Central memory CD8-positive, alpha-beta T cell (primary cell): ENCODE data around the gene RGS7.

ENCODE experiments used
- ATAC-seq: fragments of 150-1000 bp; cut with Tn5 transposase; replicated peaks from 2 replicates; pipeline ENCODE4 v1.10.0; 2022; ENCODE audit warnings: mild to moderate bottlenecking, moderate FRiP score, moderate number of reproducible peaks; ENCODE audit not compliant: poor library complexity, severe bottlenecking; ENCODE audit errors: extremely low read depth
- DNase-seq, 2 donors: peaks; one replicate each; pipeline ENCODE4 v3.0.0; 2021; ENCODE audit warnings: low spot score in 2 of 2
- H3K27ac Mint-ChIP-seq: one replicate; pipeline ENCODE4 v1.8.0; 2022; ENCODE audit warnings: low read depth, mild to moderate bottlenecking, moderate library complexity, mixed read lengths
- H3K27me3 Mint-ChIP-seq: one replicate; pipeline ENCODE4 v1.8.0; 2022; ENCODE audit warnings: mixed read lengths
- H3K36me3 Mint-ChIP-seq: one replicate; pipeline ENCODE4 v1.8.0; 2022; ENCODE audit warnings: mild to moderate bottlenecking, moderate library complexity, mixed read lengths; ENCODE audit not compliant: insufficient read depth
- H3K4me1 Mint-ChIP-seq: one replicate; pipeline ENCODE4 v1.8.0; 2022; ENCODE audit warnings: mixed read lengths
- H3K4me3 Mint-ChIP-seq: one replicate; pipeline ENCODE4 v1.8.0; 2022; ENCODE audit warnings: mild to moderate bottlenecking, moderate library complexity, mixed read lengths
- H3K9me3 Mint-ChIP-seq: one replicate; pipeline ENCODE4 v1.8.0; 2022; ENCODE audit warnings: mixed read lengths

The RGS7 gene

DNA sequence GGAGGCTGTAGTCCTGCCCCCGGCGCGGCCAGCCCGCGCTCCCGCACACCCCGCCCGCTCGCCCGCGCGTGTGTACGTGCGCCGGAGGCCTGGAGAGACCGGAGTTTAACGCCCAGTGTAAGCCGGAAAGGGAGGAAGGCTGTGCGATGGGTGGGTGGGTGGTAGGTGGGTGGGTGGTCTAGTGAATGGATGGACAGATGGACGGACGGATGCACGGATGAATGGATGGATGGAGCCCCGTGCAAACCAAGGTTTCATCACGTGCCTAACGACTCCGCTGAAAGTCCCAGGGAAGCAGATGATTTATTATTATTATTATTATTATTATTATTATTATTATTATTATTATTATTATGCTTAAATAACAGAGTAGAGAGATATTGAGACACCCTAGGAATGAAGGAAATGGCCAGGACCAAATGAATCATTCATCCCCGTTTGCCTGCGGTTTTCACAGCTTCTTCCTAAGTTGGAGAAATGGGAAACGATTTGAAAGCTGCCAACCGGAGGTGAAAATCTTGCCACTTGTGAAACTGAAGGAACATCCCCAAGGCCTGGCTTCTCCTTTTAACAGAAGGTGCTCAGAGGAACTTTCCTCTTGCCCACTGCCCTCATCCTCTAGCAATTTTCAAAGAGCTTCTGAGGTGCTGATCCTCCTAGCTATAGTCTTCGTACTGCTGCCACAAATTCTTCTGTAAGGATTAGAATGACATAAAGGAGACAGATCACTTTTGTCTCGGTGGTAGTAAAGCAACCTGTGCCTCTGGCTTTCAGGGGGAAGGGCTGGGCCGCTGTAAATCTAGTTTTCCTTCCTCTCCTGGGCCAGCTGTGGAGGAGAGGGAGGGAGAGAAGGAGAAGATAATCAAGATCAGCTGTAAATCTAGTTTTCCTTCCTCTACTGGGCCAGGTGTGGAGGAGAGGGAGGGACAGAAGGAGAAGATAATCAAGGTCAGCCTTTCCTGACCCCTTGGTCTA, 648 bp upstream of the RGS7 start:
- H3K27ac Mint-ChIP-seq, result no peak overlapping the region
- no peaks in the 10 kb centered on the region for H3K4me1 Mint-ChIP-seq
- no peaks in the 10 kb centered on the region for H3K36me3 Mint-ChIP-seq
- H3K9me3 Mint-ChIP-seq, result peaks cover 6% of the 10 kb centered on the region
- no peak overlapping the region for H3K4me3 Mint-ChIP-seq
- DNase-seq (no peak), ATAC-seq (no peak)
- H3K27me3 Mint-ChIP-seq, result peaks cover 16% of the 10 kb centered on the region

DNA sequence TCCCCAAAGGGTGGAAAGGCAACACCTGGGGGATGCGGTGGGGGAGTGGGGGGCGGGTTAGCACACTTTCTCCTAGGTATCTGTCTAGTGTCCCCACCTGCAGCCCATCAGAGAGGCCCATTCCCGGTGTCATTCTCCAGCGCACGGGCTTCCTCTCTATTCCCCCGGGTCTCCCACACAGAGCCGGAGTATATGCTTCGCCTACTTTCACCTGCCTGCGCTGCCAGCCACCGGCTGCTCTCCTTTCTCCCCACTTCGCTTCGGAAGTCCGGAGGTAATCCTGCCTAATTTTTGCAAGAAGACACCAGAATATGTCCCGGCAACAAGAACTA, 852 bp downstream of the RGS7 start:
- DNase-seq (no peak), ATAC-seq (no peak)
- Mint-ChIP-seq H3K36me3 (no peaks in the 10 kb centered on the region), H3K4me3 (no peak overlapping the region), H3K27ac (no peak overlapping the region), H3K4me1 (no peaks in the 10 kb centered on the region), H3K9me3 (no peaks in the 10 kb centered on the region), H3K27me3 (peaks cover 16% of the 10 kb centered on the region)

DNA sequence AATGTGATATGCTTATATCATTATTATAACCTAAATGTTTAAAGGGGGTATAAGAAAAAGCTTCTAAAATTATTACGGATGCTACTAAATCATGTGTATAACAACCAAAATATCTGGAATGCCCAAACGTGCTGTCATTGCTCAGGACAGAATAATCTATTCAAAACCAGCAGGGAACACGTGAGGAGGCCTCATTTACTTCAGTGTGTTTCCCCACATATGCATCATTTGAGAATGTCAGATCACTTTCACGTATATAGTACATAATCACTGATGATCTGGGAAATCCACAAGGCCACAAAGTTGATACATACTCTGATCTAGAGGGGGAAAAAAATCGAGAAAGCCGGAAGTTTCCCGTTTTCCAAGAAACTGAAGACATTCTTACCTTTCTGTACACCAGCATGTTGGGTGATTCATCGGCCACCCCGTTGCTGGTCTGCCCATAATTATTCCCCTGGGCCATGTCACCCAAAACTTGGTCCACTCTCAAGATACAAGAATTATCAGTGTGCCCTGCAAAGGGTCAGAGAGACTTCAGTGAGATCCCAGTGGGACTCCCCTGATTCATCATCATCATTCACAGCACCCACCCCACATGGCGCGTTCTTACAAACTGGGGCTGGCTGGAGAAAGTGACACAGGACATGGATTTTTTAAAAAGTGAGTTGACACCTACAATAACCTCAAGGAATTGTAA, 1.5 kb downstream of the RGS7 start:
- Mint-ChIP-seq H3K27me3 (peaks cover 16% of the 10 kb centered on the region), H3K27ac (no peak overlapping the region), H3K4me1 (no peaks in the 10 kb centered on the region), H3K36me3 (no peaks in the 10 kb centered on the region), H3K4me3 (no peak overlapping the region), H3K9me3 (peaks cover 2% of the 10 kb centered on the region)
- DNase-seq, result no peak
- no peak for ATAC-seq

DNA sequence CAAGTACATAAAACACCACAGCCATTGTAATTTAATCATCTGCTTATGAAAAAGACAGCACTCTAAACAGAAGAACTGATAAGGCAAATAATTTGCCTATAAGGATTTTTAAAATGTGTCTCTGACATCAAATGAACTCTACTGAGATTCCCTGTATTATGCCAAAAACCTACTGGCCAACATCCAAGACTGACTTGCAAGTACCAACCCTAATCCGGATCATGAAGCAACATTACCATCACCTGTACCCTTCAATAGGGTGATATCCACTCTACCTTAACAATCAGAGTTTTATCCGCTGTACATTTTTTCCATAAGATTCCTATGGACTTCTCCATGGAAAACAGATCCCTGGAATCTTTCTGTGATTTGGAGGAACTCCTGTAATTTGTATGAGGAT, 4.6 kb downstream of the RGS7 start:
- H3K4me3 Mint-ChIP-seq, result no peak overlapping the region
- H3K27ac Mint-ChIP-seq, result no peak overlapping the region
- peaks cover 2% of the 10 kb centered on the region for H3K36me3 Mint-ChIP-seq
- ATAC-seq (no peak), DNase-seq (no peak)
- H3K9me3 Mint-ChIP-seq, result peaks cover 6% of the 10 kb centered on the region
- H3K4me1 Mint-ChIP-seq, result no peaks in the 10 kb centered on the region
- H3K27me3 Mint-ChIP-seq, result peaks cover under 1% of the 10 kb centered on the region

DNA sequence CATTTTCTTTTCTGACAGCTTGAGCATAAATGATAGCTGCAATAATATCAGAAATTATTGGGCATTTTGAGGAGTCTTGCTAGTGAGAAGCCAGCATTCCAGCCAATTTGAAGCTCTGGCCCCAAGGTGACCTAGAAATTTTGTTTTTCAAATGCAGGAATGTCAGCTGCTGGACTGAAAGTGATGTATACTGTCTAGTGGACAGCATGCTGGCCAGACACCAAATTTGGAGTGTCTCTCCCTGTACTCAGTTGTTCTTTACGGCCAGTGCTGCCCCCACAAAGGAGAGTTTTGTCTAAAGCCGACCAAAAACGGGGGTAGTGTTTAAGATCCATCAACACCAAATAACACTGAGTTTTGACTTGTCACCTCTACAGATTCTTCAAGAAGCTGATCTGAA, 5.2 kb downstream of the RGS7 start:
- no peak for ATAC-seq
- Mint-ChIP-seq H3K27ac (no peak overlapping the region), H3K4me1 (no peaks in the 10 kb centered on the region), H3K9me3 (peaks cover 6% of the 10 kb centered on the region), H3K36me3 (peaks cover 2% of the 10 kb centered on the region), H3K4me3 (no peak overlapping the region), H3K27me3 (no peaks in the 10 kb centered on the region)
- no peak for DNase-seq

DNA sequence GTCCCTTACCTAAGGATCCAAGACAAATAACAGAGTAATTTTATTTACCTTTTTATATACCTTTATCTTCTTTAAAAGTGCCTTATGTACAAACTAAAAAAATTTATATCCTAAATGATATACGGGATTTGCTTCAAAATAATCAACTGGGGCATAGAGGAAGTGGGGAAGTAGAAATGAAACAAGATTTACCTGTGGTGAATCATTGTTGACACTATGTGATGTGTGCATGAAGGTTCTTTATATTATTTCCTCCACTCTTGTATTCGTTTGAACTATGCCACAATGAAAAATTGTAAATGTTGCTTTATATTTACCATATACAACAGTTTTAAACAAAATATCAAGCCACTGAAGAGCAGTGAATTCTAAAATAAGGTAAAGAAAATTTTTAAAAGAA, 13.0 kb downstream of the RGS7 start:
- Mint-ChIP-seq H3K27me3 (no peaks in the 10 kb centered on the region), H3K4me3 (no peak overlapping the region), H3K27ac (no peak overlapping the region), H3K4me1 (no peaks in the 10 kb centered on the region), H3K36me3 (no peaks in the 10 kb centered on the region), H3K9me3 (no peaks in the 10 kb centered on the region)
- no peak for ATAC-seq
- no peak for DNase-seq

DNA sequence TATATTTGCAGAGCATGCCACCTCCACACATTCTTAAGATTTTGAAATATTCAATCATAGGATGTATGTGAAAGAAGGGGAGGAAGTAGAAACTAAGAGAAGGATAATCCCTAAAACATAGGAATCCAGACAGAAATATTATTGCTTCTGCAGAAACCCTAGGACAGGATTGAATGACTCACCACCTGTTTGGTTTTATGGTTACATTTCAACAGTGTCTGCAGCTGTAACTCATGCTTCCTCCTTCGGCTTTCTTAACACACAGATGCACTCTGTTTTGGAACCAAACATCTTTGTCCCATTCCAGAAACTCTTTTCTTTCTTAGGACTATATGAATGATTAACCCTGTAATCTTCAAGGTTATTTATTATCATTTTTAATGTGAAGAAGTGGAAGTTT, 20.7 kb downstream of the RGS7 start:
- peaks cover 7% of the 10 kb centered on the region for H3K9me3 Mint-ChIP-seq
- no peak for DNase-seq
- ATAC-seq, result no peak
- H3K4me1 Mint-ChIP-seq, result no peaks in the 10 kb centered on the region
- H3K36me3 Mint-ChIP-seq, result no peaks in the 10 kb centered on the region
- no peak overlapping the region for H3K27ac Mint-ChIP-seq
- H3K27me3 Mint-ChIP-seq, result no peaks in the 10 kb centered on the region
- H3K4me3 Mint-ChIP-seq, result no peak overlapping the region

DNA sequence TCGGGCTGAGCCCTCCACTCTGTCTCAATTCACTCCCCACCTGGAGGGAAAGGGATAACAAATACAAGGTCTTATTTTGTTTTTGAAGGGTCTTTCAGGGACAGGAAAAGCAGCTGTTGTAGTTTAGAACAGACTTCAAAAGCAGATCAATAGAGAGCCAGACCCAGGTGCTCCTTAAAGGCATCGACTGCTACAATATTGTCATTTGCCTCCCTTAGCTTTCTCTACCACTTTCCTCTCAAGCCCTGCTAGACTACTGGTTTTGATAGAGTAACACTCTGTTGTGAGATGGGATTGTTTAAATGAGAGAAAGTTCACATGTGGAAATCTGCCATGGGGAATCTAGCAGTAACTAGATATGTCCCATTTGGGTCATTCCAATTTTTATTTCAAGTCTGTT, 24.0 kb downstream of the RGS7 start:
- Mint-ChIP-seq H3K36me3 (no peaks in the 10 kb centered on the region), H3K27ac (no peak overlapping the region), H3K4me1 (no peaks in the 10 kb centered on the region), H3K27me3 (no peaks in the 10 kb centered on the region), H3K4me3 (no peak overlapping the region), H3K9me3 (peaks cover 16% of the 10 kb centered on the region)
- no peak for ATAC-seq
- DNase-seq, result no peak

DNA sequence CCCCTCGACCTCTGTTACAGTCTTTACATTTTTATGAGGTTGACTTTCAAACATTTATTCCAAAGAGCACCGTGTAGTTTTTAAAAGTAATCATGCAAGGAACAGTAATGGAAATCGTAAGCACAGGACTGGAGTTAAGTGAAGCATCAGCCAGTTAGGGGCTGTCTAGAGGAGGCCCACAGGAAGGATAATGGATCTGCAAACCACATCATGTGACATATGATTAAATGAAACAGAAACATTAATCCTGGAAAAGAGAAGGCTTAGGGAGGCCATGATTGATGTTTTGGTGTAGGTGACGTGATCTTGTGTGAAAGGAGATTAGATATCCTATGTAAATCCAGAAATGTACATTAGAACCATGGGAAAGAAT, 25.0 kb downstream of the RGS7 start:
- DNase-seq (no peak), ATAC-seq (no peak)
- Mint-ChIP-seq H3K27ac (no peak overlapping the region), H3K27me3 (no peaks in the 10 kb centered on the region), H3K36me3 (no peaks in the 10 kb centered on the region), H3K4me1 (no peaks in the 10 kb centered on the region), H3K4me3 (no peak overlapping the region), H3K9me3 (peaks cover 9% of the 10 kb centered on the region)

DNA sequence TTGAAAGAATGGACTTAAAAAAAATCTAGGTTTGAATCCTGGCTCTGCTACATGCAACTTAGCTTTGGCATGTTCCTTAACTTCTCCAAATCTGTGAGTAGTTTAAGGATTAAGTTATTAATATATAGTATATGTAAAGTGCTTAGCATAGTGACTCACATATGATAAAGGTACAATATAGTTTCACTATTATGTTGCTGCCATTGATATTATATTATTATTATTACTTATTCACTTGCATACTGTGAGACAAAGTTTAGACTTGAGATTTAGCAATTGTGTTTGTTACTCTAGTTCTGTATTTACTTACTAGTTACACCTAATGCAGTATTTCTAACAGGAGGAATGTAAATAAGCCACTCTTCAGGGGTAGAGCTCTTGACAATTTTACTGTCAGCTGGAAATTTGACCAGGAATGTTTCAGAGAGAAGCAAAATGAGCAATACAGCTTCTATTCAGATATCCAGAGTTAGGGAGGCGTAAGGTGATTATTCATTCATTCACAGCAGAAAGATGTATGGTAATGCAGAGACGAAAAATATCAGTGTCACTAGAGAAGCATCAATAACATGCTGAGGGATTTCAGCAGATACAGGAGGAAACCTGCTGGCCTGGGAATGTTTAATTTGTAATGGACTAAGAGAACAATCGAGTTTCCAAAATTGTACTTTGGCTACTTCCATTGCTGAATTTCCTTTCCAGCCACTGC, 25.5 kb downstream of the RGS7 start:
- no peaks in the 10 kb centered on the region for H3K36me3 Mint-ChIP-seq
- no peaks in the 10 kb centered on the region for H3K27me3 Mint-ChIP-seq
- no peak overlapping the region for H3K4me3 Mint-ChIP-seq
- no peak for DNase-seq
- H3K9me3 Mint-ChIP-seq, result peaks cover 12% of the 10 kb centered on the region
- no peak for ATAC-seq
- no peak overlapping the region for H3K27ac Mint-ChIP-seq
- no peaks in the 10 kb centered on the region for H3K4me1 Mint-ChIP-seq

DNA sequence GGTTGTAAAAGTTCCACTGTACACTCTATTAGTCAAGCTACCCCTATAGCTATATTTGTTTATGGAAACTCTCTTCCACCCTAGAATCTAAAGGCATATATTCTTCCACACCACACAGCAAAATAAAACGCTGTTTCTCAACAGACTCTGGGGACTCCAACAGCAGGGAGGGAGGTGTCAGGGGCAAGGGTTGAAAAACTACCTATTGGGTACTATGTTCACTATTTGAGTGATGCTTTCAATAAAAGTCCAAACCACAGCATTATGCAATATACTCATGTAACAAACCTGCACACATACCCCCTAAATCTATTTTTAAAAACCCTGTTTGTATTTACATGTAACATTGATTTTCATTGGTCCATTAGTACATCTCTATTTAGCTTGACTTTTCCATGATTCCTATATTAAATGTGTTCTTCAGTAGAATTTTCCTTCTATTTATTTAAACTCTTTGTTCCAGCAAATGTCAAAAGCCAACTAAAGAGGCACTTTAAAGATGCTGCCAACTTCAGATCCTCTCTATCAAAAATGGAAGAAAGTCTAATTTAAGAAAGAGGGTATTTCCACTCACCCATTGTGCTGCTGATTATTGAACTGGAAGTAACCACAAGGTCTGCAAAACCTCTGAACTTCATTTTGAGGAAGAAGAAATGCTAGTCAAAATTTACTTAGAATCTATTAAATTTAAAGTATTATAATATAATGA, 26.2 kb downstream of the RGS7 start:
- no peaks in the 10 kb centered on the region for H3K27me3 Mint-ChIP-seq
- ATAC-seq, result no peak
- H3K27ac Mint-ChIP-seq, result no peak overlapping the region
- H3K9me3 Mint-ChIP-seq, result peaks cover 17% of the 10 kb centered on the region
- no peaks in the 10 kb centered on the region for H3K36me3 Mint-ChIP-seq
- no peak overlapping the region for H3K4me3 Mint-ChIP-seq
- no peak for DNase-seq
- no peaks in the 10 kb centered on the region for H3K4me1 Mint-ChIP-seq

DNA sequence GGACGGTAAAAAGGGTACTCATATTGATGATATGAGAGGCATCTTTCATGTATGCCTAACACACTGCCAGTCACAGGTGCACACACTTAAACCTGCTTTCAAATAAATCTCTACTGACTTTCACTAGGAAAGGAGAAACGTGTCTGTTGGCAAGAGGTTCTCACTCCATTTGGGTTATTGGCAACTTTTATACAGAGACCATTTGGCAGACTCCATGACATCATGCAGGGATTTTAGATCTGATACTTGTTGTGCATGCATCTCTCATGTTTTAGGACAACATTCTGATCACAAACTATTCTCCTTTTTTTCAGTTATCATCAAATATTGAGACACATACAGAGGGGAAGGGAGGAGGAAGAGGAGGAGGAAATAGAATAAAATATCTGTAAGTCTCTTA, 31.5 kb downstream of the RGS7 start:
- Mint-ChIP-seq H3K27me3 (no peaks in the 10 kb centered on the region), H3K9me3 (peaks cover 29% of the 10 kb centered on the region), H3K4me3 (no peak overlapping the region), H3K36me3 (no peaks in the 10 kb centered on the region), H3K4me1 (no peaks in the 10 kb centered on the region), H3K27ac (no peak overlapping the region)
- no peak for DNase-seq
- no peak for ATAC-seq
